MM.1S (cell line): ENCODE data around the gene FOXN3.

Source experiments
- DNase-seq: peaks from one replicate; pipeline ENCODE4 v3.0.0-alpha.2; 2015
- H2AFZ ChIP-seq: fragments of 300-600 bp; sonication (generic); 2 replicates; pipeline ENCODE4 v1.6.0; 2016; ENCODE audit warnings: antibody characterized with exemption, low read length
- H3F3A ChIP-seq: fragments of 300-600 bp; sonication (generic); 2 replicates; pipeline ENCODE4 v1.6.1; 2016; ENCODE audit warnings: mild to moderate bottlenecking, antibody characterized with exemption, low read length, moderate library complexity, mixed read lengths; ENCODE audit not compliant: insufficient read depth
- H3K27ac ChIP-seq: fragments of 300-600 bp; sonication (generic); 2 replicates; pipeline ENCODE4 v1.5.1; 2016; ENCODE audit warnings: mild to moderate bottlenecking, low read length
- H3K27me3 ChIP-seq: fragments of 300-600 bp; sonication (generic); replicated peaks from 2 replicates; pipeline ENCODE4 v1.6.0; 2016; ENCODE audit warnings: low read length; ENCODE audit not compliant: insufficient read depth
- H3K36me3 ChIP-seq: fragments of 300-600 bp; sonication (generic); replicated peaks from 2 replicates; pipeline ENCODE4 v1.6.1; 2016; ENCODE audit warnings: mild to moderate bottlenecking, low read length, mixed read lengths; ENCODE audit not compliant: insufficient read depth
- H3K4me1 ChIP-seq: fragments of 300-600 bp; sonication (generic); 2 replicates; pipeline ENCODE4 v1.6.1; 2016; ENCODE audit warnings: low read length, mixed read lengths
- H3K4me2 ChIP-seq: fragments of 300-600 bp; sonication (generic); 2 replicates; pipeline ENCODE4 v1.6.0; 2016; ENCODE audit warnings: low read depth, low read length
- H3K4me3 ChIP-seq: fragments of 300-600 bp; sonication (generic); 2 replicates; pipeline ENCODE4 v1.5.1; 2016; ENCODE audit warnings: low read length, mixed read lengths
- H3K79me2 ChIP-seq: fragments of 300-600 bp; sonication (generic); 2 replicates; pipeline ENCODE4 v1.6.1; 2016; ENCODE audit warnings: mixed run types, low read length, mixed read lengths
- H3K9ac ChIP-seq: fragments of 300-600 bp; sonication (generic); 2 replicates; pipeline ENCODE4 v1.6.1; 2016; ENCODE audit warnings: low read length, mixed read lengths
- H3K9me2 ChIP-seq: fragments of 300-600 bp; sonication (generic); replicated peaks from 2 replicates; pipeline ENCODE4 v1.6.1; 2016; ENCODE audit warnings: mild to moderate bottlenecking, low read length, mixed read lengths; ENCODE audit not compliant: insufficient read depth
- H3K9me3 ChIP-seq: fragments of 300-600 bp; sonication (generic); replicated peaks from 2 replicates; pipeline ENCODE4 v1.6.1; 2016; ENCODE audit warnings: mild to moderate bottlenecking, low read length, mixed read lengths; ENCODE audit not compliant: insufficient read depth
- H4K20me1 ChIP-seq: fragments of 300-600 bp; sonication (generic); 2 replicates; pipeline ENCODE4 v1.6.1; 2016; ENCODE audit warnings: mild to moderate bottlenecking, low read length, moderate library complexity, mixed read lengths; ENCODE audit not compliant: insufficient read depth
- CTCF ChIP-seq: fragments of 300-600 bp; sonication (generic); IDR thresholded peaks from 2 replicates; pipeline ENCODE4 v1.5.1; 2016; ENCODE audit warnings: antibody characterized with exemption, low read length, mixed read lengths
- EZH2 ChIP-seq: fragments of 300-600 bp; sonication (generic); optimal IDR thresholded peaks from 2 replicates; pipeline ENCODE3; 2017; ENCODE audit warnings: low read depth, mild to moderate bottlenecking, antibody characterized with exemption, low read length, mixed read lengths
- EZH2phosphoT487 ChIP-seq: fragments of 300-600 bp; sonication (generic); IDR thresholded peaks from 2 replicates; pipeline ENCODE4 v1.6.1; 2018; ENCODE audit warnings: antibody characterized with exemption, low read length

FOXN3 gene

GRCh38 chr14:89214221-89214965 lies 202.6 kb downstream of the FOXN3 start:
- Histone ChIP-seq H3K4me1 (no peaks in the 10 kb centered on the region), H2AFZ (no peak overlapping the region), H3K27me3 (no peaks in the 10 kb centered on the region), H3K27ac (no peak overlapping the region), H3K4me3 (no peak overlapping the region), H3K36me3 (no peaks in the 10 kb centered on the region), H3K9ac (no peak overlapping the region), H3K9me2 (no peaks in the 10 kb centered on the region), H3K4me2 (no peak overlapping the region), H4K20me1 (no peaks in the 10 kb centered on the region), H3F3A (no peaks in the 10 kb centered on the region), H3K79me2 (no peaks in the 10 kb centered on the region), H3K9me3 (no peaks in the 10 kb centered on the region)
- DNase-seq, result no peak
- TF ChIP-seq EZH2 (no peak), EZH2phosphoT487 (no peak), CTCF (no peak)

GRCh38 chr14:89212386-89213235 lies 204.4 kb downstream of the FOXN3 start:
- Histone ChIP-seq H3K4me1 (no peaks in the 10 kb centered on the region), H3F3A (no peaks in the 10 kb centered on the region), H3K4me2 (no peak overlapping the region), H3K36me3 (no peaks in the 10 kb centered on the region), H3K79me2 (no peaks in the 10 kb centered on the region), H3K4me3 (no peak overlapping the region), H3K27ac (no peak overlapping the region), H3K27me3 (no peaks in the 10 kb centered on the region), H3K9me2 (no peaks in the 10 kb centered on the region), H4K20me1 (no peaks in the 10 kb centered on the region), H3K9ac (no peak overlapping the region), H3K9me3 (no peaks in the 10 kb centered on the region), H2AFZ (no peak overlapping the region)
- TF ChIP-seq EZH2 (no peak), CTCF (no peak), EZH2phosphoT487 (no peak)
- DNase-seq, result no peak

GRCh38 chr14:89209558-89209957 lies 207.5 kb downstream of the FOXN3 start:
- no peaks in the 10 kb centered on the region for H3K27me3 ChIP-seq
- no peaks in the 10 kb centered on the region for H3K9me2 ChIP-seq
- no peaks in the 10 kb centered on the region for H3K36me3 ChIP-seq
- 0 out of 2 replicates have a peak, but pooled peaks cover 3% of the 10 kb centered on the region for H3K79me2 ChIP-seq
- H3K4me3 ChIP-seq, result no peak overlapping the region
- no peak for DNase-seq
- TF ChIP-seq EZH2phosphoT487, result no peak
- TF ChIP-seq EZH2, result no peak
- TF ChIP-seq CTCF, result no peak
- no peaks in the 10 kb centered on the region for H3K4me1 ChIP-seq
- no peaks in the 10 kb centered on the region for H3K9me3 ChIP-seq
- H3K27ac ChIP-seq, result no peak overlapping the region
- no peaks in the 10 kb centered on the region for H4K20me1 ChIP-seq
- H3K9ac ChIP-seq, result no peak overlapping the region
- H2AFZ ChIP-seq, result no peak overlapping the region
- H3F3A ChIP-seq, result no peaks in the 10 kb centered on the region
- H3K4me2 ChIP-seq, result no peak overlapping the region
